ENCODE measurements around the gene KIF1A. TPM values are rescaled to one million over a fixed set of nuclear protein-coding genes. Genes with fewer than 3 reads are reported as not detected.

Gene KIF1A
- total RNA-seq, 1 donor from 2014 or later, result not detected

- DNase-seq (no peak), ATAC-seq (ENCODE audit: low read depth) (no peak)
- no peaks in the 10 kb centered on the region for H3K9me3 Mint-ChIP-seq
- H3K27me3 Mint-ChIP-seq, result peaks cover 7% of the 10 kb centered on the region
- H3K4me1 Mint-ChIP-seq, result no peaks in the 10 kb centered on the region
- CTCF ChIA-PET, result no interaction called here
- H3K4me3 Mint-ChIP-seq, result no peak overlapping the region
- POLR2A ChIA-PET, result no interaction called here
- intact Hi-C loops (cut with micrococcal nuclease), result no loop called here
- H3K36me3 Mint-ChIP-seq (ENCODE audit: low read depth), result no peaks in the 10 kb centered on the region
- no peak overlapping the region for H3K27ac Mint-ChIP-seq
- TF ChIP-seq CTCF (IDR thresholded peaks at IDR 0.05), result no peak
These were observed 28.0 kb downstream of the KIF1A start for GRCh38 chr2:240791821-240792628.

- TF ChIP-seq CTCF (IDR thresholded peaks at IDR 0.05), result no peak
- DNase-seq, result no peak
- CTCF ChIA-PET, result no interaction called here
- POLR2A ChIA-PET, result no interaction called here
- intact Hi-C loops (cut with micrococcal nuclease), result no loop called here
- no peaks in the 10 kb centered on the region for H3K36me3 Mint-ChIP-seq (ENCODE audit: low read depth)
- no peak overlapping the region for H3K4me3 Mint-ChIP-seq
- no peaks in the 10 kb centered on the region for H3K4me1 Mint-ChIP-seq
- H3K9me3 Mint-ChIP-seq, result no peaks in the 10 kb centered on the region
- H3K27me3 Mint-ChIP-seq, result peaks cover 7% of the 10 kb centered on the region
- H3K27ac Mint-ChIP-seq, result no peak overlapping the region
- no peak for ATAC-seq (ENCODE audit: low read depth)
These were observed 28.7 kb downstream of the KIF1A start for GRCh38 chr2:240791221-240791800.

GRCh38 chr2:240790370-240791220 lies 29.4 kb downstream of the KIF1A start:
- H3K27ac Mint-ChIP-seq, result no peak overlapping the region
- peaks cover 7% of the 10 kb centered on the region for H3K27me3 Mint-ChIP-seq
- POLR2A ChIA-PET, result no interaction called here
- H3K4me3 Mint-ChIP-seq, result no peak overlapping the region
- H3K36me3 Mint-ChIP-seq (ENCODE audit: low read depth), result no peaks in the 10 kb centered on the region
- DNase-seq, result no peak
- H3K4me1 Mint-ChIP-seq, result no peaks in the 10 kb centered on the region
- ATAC-seq (ENCODE audit: low read depth), result no peak
- H3K9me3 Mint-ChIP-seq, result no peaks in the 10 kb centered on the region
- CTCF ChIA-PET, result no interaction called here
- TF ChIP-seq CTCF (IDR thresholded peaks at IDR 0.05), result no peak
- intact Hi-C loops (cut with micrococcal nuclease), result no loop called here

- Mint-ChIP-seq H3K36me3 (ENCODE audit: low read depth) (no peaks in the 10 kb centered on the region), H3K27ac (no peak overlapping the region), H3K4me3 (no peak overlapping the region), H3K4me1 (no peaks in the 10 kb centered on the region), H3K9me3 (no peaks in the 10 kb centered on the region), H3K27me3 (peaks cover 5% of the 10 kb centered on the region)
- ATAC-seq (ENCODE audit: low read depth) (no peak), DNase-seq (no peak)
- TF ChIP-seq CTCF (IDR thresholded peaks at IDR 0.05), result no peak
- POLR2A ChIA-PET, result no interaction called here
- intact Hi-C loops (cut with micrococcal nuclease), result no loop called here
- CTCF ChIA-PET, result no interaction called here
These were observed 30.3 kb downstream of the KIF1A start for GRCh38 chr2:240789501-240790369.
